Activated T-helper 9 cell treated with anti-CD3 and anti-CD28 coated beads, Interleukin-2, amount 50 U/mL, for 16 hours (primary cell): ENCODE measurements around the gene CNOT6.

Source experiments
- DNase-seq: peaks from one replicate; pipeline ENCODE4 v3.0.0-alpha.2; 2020; ENCODE audit warnings: low read depth

Gene CNOT6

GRCh38 chr5:180621311-180621710, 127.1 kb downstream of the CNOT6 start:
- no peak for DNase-seq

DNA sequence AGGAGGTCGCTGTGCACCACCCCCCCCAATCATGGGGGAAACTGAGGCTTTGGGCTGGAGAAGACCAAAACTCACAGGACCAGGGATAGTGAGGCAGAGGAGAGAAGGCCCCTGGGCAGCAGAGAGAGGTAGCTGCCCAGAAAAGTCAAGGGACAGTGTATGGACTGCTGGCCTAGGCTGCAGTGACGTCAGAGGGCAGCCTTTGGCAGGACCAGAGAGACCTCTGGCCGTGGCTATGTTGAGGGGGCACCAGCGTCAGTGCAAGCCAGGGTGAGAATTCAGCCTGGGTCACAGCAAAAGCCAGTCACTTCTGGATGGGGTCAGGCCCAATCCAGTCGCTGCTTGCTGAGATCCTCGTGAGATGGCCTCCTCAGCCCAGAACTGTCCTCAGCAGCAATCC, 128.7 kb downstream of the CNOT6 start:
- DNase-seq, result no peak

DNA sequence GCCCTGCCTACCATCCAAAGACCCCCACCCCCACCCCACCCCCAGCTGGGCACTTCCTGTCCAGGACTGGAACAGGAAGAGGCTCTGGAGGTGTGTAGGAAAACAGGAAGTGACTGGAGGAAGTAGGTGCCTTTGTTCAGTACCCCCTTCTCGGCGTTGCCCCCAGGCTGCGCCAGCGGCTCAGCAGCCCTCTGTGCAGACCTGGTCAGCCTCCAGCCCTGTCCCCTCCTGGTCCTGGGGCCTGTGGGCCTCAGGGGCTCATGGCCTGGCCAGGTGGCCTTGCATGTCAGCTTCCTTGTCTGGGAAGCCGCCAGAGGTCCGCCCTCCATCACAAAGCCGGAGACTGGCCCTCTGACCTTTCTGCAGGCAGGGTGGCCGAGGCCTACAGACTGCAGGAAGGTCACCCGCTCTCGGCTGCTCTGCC, 129.2 kb downstream of the CNOT6 start:
- no peak for DNase-seq

DNA sequence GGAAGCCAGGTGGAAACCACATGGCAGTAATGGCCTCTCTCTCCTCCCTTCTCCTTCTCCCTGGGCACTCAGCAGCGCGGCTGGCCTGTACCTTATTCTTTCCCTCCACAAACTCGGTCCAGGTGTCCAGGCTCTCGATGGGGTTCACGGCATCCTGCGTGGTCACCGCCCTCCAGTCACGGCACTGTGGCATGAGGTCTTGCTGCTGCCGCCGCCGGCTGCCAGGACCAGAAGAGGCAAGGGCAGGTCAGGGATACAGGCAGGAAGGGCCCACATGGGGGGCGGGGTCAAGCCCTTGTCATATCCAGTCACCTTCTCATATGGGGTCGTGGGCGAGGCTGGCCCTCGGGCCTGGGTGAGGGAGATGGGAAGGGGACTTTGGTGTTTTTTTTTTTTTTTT, 129.7 kb downstream of the CNOT6 start:
- DNase-seq, result no peak

GRCh38 chr5:180624587-180624986, 130.4 kb downstream of the CNOT6 start:
- no peak for DNase-seq

- DNase-seq, result no peak
Measured at GRCh38 chr5:180625125-180625790, 131.1 kb downstream of the CNOT6 start.

DNA sequence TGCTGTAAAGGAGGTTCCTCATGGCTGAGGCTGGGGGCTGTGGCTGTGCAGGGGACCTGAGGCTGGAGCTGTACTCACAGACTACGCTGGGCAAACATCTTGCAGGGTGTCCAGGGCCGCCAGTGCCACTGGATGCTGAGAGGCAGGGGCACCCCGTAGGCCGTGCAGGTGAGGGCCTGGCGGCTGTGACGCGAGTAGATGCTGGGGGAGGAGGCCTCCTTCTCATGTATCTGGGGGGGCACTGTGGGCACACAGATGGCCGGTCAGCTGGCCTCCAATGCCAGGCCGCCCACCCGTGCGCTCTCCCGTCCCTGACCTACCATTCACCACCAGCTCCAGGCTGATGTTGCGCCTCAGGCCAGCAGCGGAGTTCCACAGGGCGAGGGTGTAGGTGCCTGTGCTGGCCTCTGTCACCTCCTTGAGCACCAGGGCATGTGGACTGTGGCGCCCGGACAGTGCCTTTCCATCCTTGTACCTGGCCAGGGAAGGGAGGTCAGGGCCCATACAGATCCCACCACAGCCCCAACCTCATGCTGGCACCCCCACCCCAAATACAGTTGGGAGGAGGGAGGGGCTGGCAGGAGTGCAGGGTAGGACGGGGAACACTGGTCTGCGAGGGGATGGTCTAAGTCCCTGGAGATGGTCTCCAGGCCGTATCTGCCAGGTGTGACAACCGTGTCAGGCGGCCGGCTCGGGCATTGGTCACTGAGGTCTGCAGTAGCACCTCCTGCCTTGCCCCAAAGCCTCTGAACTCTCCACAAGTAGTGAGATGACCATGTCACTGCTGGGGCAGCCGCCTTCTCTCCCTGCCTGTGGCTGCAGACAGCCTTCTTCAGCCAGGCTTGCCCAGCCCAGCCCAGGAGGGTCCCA, 131.8 kb downstream of the CNOT6 start:
- DNase-seq, result no peak

DNA sequence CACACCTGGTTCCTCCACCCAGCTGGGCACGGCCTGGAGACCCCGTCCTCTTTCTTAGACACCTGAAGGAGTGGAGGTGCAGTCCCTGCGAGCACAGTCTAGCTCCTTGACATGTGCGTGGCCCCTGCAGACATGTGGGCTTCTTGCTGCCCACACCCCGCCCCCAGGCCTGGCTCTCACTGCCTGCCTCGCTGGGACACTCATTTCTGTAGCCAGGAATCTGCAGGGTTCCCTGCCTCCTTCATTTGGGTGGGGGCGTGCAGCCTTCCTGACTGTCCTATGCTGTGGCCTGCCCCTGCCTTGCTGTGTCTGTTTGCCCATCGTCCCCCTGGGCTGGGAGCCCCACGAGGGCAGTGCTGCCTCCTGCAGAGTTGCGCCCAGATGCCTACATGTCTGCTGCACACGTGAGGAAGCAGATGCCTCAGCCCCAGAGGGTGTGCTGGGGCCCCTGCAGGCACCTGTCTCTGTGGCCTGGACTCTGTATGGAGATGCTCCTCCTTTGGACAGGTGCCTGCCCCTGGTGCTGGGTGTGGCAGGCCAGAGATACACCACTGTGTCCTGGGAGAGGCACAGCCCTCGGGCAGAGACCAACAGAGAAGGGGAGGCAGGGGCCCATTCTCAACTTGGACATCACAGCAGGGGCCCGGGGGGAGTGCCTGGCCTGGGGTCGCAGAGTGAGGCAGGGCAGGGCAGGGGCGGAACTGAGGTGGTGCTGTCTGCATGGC, 132.6 kb downstream of the CNOT6 start:
- DNase-seq, result no peak

- no peak for DNase-seq
Measured at GRCh38 chr5:180627386-180628120, 133.4 kb downstream of the CNOT6 start.
